ENCODE data around the gene CFTR. TPM values are rescaled to one million over a fixed set of nuclear protein-coding genes. Genes with fewer than 3 reads are reported as not detected.

The CFTR gene
- total and polyA plus RNA-seq, 9 donors, result 0.12 to 2.4 (median 0.71) TPM; not detected in 3

DNA sequence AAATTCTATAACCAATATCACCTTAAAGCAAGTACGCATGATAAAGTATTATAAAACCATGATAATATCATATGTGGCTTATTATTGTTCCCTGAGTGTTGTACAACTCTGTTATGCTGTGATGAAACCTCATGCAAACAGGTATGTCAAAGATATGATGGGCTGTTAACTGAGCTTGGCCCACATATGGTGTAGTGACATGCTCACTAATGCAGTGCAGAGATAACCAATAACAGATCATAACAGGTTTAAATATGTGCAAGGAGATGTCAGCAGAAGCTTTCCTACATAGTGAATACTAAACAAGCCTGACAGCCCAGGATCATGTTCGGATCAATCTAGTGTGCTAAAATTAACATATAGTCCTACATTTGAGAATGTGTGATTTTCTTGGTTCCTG lies 9.6 kb downstream of the CFTR start:
- no peaks in the 10 kb centered on the region for H3K4me1 ChIP-seq (ENCODE audit: insufficient read depth)
- H3K27ac ChIP-seq, result no peak overlapping the region
- TF ChIP-seq POLR2A (IDR thresholded peaks at IDR 0.05) (no peak), EP300 (IDR thresholded peaks at IDR 0.05) (no peak)
- TF ChIP-seq, protein P1, sequence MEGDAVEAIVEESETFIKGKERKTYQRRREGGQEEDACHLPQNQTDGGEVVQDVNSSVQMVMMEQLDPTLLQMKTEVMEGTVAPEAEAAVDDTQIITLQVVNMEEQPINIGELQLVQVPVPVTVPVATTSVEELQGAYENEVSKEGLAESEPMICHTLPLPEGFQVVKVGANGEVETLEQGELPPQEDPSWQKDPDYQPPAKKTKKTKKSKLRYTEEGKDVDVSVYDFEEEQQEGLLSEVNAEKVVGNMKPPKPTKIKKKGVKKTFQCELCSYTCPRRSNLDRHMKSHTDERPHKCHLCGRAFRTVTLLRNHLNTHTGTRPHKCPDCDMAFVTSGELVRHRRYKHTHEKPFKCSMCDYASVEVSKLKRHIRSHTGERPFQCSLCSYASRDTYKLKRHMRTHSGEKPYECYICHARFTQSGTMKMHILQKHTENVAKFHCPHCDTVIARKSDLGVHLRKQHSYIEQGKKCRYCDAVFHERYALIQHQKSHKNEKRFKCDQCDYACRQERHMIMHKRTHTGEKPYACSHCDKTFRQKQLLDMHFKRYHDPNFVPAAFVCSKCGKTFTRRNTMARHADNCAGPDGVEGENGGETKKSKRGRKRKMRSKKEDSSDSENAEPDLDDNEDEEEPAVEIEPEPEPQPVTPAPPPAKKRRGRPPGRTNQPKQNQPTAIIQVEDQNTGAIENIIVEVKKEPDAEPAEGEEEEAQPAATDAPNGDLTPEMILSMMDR (IDR thresholded peaks at IDR 0.05), result no peak
- no peak overlapping the region for H3K4me3 ChIP-seq
- intact Hi-C loops (cut with DNase I), result no loop called here
- DNase-seq, result no peak
- WGBS, 3 donors, result 81 to 92% (median 85%) methylated on average over 2 of the region's 2 CpGs
- no peaks in the 10 kb centered on the region for H3K27me3 ChIP-seq
- no peaks in the 10 kb centered on the region for H3K9me3 ChIP-seq
- H3K36me3 ChIP-seq, result no peaks in the 10 kb centered on the region

GRCh38 chr7:117489911-117490310 lies 10.1 kb downstream of the CFTR start:
- Histone ChIP-seq H3K27ac (no peak overlapping the region), H3K4me3 (no peak overlapping the region), H3K36me3 (no peaks in the 10 kb centered on the region), H3K9me3 (no peaks in the 10 kb centered on the region), H3K27me3 (no peaks in the 10 kb centered on the region), H3K4me1 (ENCODE audit: insufficient read depth) (no peaks in the 10 kb centered on the region)
- intact Hi-C loops (cut with DNase I), result no loop called here
- 56 to 75% (median 65%) methylated on average over 1 of the region's 1 CpG for WGBS, 3 donors
- TF ChIP-seq POLR2A (IDR thresholded peaks at IDR 0.05), result no peak
- TF ChIP-seq EP300 (IDR thresholded peaks at IDR 0.05), result no peak
- TF ChIP-seq, protein P1 (IDR thresholded peaks at IDR 0.05), result no peak
- no peak for DNase-seq

DNA sequence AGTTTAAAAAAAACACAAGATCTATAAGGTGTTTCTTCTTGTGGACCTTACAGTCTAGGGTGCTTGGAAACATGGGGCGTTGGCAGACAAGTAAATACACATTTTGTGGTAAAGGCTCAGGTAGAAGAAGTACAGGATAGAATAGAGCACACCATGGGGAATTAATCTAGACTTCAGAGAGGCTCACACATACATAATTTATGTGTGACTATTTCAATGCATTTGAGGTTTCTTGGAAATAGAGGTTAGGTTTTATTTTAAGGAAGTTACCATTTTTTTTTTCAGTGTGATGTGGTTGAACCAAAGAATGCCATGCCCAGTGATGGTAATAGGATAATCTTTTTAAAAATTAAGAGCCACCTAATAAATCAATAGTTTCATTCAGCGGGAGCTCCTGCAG lies 12.8 kb downstream of the CFTR start:
- intact Hi-C loops (cut with DNase I), result no loop called here
- Histone ChIP-seq H3K4me3 (no peak overlapping the region), H3K27ac (no peak overlapping the region), H3K9me3 (no peaks in the 10 kb centered on the region), H3K4me1 (ENCODE audit: insufficient read depth) (no peaks in the 10 kb centered on the region), H3K36me3 (no peaks in the 10 kb centered on the region), H3K27me3 (no peaks in the 10 kb centered on the region)
- TF ChIP-seq EP300 (IDR thresholded peaks at IDR 0.05) (no peak), POLR2A (IDR thresholded peaks at IDR 0.05) (no peak)
- TF ChIP-seq, protein P1 (IDR thresholded peaks at IDR 0.05), result no peak
- DNase-seq, result no peak
- WGBS, 3 donors, result 78 to 81% (median 80%) methylated on average over 2 of the region's 2 CpGs

GRCh38 chr7:117493460-117493859 lies 13.6 kb downstream of the CFTR start:
- H3K4me3 ChIP-seq, result no peak overlapping the region
- no peaks in the 10 kb centered on the region for H3K4me1 ChIP-seq (ENCODE audit: insufficient read depth)
- no peak for DNase-seq
- WGBS, 3 donors, result 80 to 89% (median 86%) methylated on average over 2 of the region's 2 CpGs
- H3K9me3 ChIP-seq, result no peaks in the 10 kb centered on the region
- no peaks in the 10 kb centered on the region for H3K27me3 ChIP-seq
- no peaks in the 10 kb centered on the region for H3K36me3 ChIP-seq
- TF ChIP-seq, protein P1 (IDR thresholded peaks at IDR 0.05), result no peak
- TF ChIP-seq EP300 (IDR thresholded peaks at IDR 0.05) (no peak), POLR2A (IDR thresholded peaks at IDR 0.05) (no peak)
- no peak overlapping the region for H3K27ac ChIP-seq
- intact Hi-C loops (cut with DNase I), result no loop called here

All from ovary (tissue), 9 donors.